T-helper 9 cell (primary cell): ENCODE data around the gene OR6K2.
"Not testable (repeated sequence)": the region's sequence is repeated elsewhere in the genome, so short reads cannot be mapped to it uniquely, and the experiment has no call there.

Experiments
- DNase-seq: peaks from one replicate; pipeline ENCODE4 v3.0.0-alpha.2; 2020
- total RNA-seq, 2 donors: gene quantifications; one replicate each; lab custom pipeline; 2026; lab: John Stamatoyannopoulos, UW

Gene OR6K2, protein sequence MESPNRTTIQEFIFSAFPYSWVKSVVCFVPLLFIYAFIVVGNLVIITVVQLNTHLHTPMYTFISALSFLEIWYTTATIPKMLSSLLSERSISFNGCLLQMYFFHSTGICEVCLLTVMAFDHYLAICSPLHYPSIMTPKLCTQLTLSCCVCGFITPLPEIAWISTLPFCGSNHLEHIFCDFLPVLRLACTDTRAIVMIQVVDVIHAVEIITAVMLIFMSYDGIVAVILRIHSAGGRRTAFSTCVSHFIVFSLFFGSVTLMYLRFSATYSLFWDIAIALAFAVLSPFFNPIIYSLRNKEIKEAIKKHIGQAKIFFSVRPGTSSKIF
- total RNA-seq, result 0 to 0.24 reads per million in 2 donors

GRCh38 chr1:158700552-158700951 is at the start of gene OR6K2:
OR6K2 (minus strand) TSS chr1:158700652; CDS start chr1:158700652, 0 bp downstream.
- DNase-seq, result no peak

GRCh38 chr1:158735848-158736247 is 35.4 kb upstream of the OR6K2 start:
- DNase-seq, result no peak

GRCh38 chr1:158732524-158732923 is 32.1 kb upstream of the OR6K2 start:
- DNase-seq, result no peak

GRCh38 chr1:158731707-158732106 is 31.3 kb upstream of the OR6K2 start:
- no peak for DNase-seq

DNA sequence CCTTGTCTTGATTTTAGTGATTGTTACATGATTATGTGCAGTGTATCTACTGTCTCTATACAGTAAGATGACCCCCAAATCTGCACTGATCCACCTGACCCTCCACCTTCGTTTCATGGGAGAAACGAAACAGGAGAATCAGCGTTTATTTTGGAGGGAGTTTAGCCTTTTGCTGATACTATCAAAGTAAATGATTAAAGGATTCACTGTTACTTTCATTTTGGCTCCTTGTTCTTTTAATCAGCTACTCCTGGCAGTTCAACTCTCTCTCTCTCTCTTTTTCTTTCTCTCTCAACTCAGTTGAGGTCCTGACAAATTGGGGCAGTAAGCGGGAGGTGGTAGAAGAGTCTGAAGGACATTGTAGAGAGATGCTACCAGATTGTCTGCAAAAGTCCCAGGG is 30.0 kb upstream of the OR6K2 start:
- DNase-seq, result no peak

- DNase-seq, result no peak
Observed at GRCh38 chr1:158728510-158729225, 28.2 kb upstream of the OR6K2 start.

GRCh38 chr1:158724442-158724841 is 24.0 kb upstream of the OR6K2 start:
- DNase-seq, result no peak

DNA sequence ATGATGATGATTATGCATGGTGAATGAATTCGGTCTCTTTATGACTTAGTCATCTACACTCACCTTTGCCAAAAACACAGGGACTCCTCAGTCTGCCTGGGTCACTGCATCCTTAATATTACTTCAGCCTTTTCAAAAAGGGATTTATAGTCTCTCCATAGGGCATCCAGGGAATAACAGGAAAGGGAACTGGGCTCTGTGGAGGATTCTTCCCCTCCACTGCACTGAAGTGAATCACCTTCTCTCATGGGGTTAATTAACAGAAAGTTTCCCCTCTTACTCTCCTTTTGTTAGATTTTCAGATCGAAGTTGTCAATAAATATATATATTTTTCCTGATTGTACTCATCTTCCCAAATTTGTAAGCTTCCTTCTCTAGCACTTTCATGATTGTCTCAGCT is 20.2 kb upstream of the OR6K2 start, which contains the start of gene OR6K3:
Gene OR6K3, minus strand, starts transcription at position 101 of the 400 bp plus-strand sequence. CDS start 2,605 bp downstream, outside the sequence.
- no peak for DNase-seq

DNA sequence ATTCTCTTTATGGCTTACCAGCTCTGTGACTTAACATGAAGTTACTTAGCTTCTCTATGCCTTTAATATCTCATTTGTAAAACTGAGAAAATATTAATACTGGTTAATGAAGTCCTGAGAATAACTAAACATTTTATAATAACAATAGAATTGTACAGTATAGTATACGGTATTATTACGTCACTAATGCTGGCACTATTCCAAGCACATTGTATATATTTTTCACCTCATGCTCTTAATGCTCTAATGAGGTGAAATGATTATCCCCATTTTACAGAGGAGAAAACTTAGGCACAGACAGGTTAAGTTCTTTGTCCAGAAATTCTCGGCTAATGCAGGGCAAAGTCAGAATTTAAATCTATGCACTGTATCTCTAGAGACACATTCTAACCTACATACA is 19.2 kb upstream of the OR6K2 start:
- DNase-seq, result no peak

GRCh38 chr1:158717344-158717743 is 16.9 kb upstream of the OR6K2 start:
- no peak for DNase-seq

DNA sequence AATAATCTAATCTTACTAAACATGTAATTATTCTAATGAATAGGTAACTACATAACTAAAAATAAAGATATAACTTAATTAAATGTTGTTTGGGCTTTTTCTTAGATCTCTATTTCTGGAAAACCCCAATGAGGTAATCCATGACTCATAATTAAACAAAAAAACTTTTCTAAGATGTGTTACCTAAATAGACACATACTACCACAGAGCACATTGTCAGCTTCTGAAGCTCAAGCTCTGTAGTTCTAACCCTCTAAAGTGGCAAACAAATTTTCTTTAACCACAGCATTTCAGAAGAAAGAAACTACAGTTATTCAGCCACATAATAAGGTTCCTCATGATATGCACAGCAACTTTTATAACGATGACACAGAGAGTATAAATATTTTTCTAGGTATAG is 15.9 kb upstream of the OR6K2 start:
- DNase-seq, result no peak

DNA sequence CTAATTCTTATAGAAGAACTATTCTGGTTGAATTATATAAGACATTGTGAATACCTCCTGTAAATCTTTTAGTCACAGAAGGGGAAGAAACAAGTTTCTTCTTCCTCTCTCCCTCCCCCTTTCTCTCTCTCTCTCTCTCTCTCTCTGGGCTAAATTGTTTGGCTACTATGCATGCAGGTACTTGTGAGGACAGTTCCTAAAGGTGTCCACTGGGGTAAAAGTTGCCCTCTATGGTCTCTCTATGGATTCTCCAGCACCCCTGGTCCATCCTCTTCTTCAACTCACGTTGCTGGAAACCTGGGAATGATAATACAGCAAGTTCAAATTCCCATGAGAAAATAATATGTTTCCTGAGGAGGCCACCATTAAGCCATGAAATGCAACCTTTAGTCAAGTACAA is 14.3 kb upstream of the OR6K2 start:
- no peak for DNase-seq

GRCh38 chr1:158711098-158711497 is 10.6 kb upstream of the OR6K2 start:
- DNase-seq, result no peak

- DNase-seq, result no peak
Observed at GRCh38 chr1:158706096-158706495, 5.6 kb upstream of the OR6K2 start.

DNA sequence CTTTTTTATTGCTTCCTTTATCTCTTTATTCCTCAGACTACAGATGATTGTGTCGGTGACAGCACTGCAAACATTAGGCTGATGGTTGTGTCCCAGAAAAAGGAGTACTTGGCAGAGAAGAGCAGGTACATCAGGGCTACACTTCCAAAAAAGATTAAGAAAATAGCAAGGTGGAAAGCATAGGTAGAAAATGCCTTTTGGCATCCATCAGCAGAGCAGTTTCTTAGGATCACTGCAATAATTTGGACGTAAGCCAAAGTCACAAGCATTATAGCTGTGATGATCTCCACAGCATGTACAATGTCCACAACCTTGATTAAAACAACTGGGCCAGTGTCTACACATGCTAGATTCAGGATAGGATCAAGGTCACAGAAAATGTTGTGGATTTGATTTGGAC is 5.9 kb downstream of the OR6K2 start:
- DNase-seq, result no peak

DNA sequence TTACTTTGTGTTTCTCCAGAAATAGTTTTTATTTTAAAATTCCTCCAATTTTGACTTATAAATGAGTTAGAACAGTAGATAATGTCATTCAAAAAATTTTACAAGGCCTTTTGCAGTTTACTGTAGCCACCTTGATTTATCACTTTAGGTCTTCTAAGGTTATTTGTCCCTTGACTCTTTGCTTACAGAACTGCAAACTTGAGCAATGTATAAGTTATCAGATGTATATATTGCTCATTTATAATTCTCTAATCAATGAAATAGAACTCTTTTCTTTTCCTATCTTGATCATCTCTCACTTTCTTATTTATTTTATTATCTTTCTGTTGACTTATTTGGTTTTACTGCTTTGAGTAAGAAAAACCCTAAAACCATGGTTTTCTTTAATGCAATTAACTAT is 8.1 kb downstream of the OR6K2 start:
- DNase-seq, result no peak

- no peak for DNase-seq
Observed at GRCh38 chr1:158691907-158692306, 8.5 kb downstream of the OR6K2 start.

GRCh38 chr1:158691149-158691548 is 9.3 kb downstream of the OR6K2 start:
- DNase-seq, result not testable (repeated sequence)

- DNase-seq, result no peak
Observed at GRCh38 chr1:158689875-158690274, 10.6 kb downstream of the OR6K2 start.

DNA sequence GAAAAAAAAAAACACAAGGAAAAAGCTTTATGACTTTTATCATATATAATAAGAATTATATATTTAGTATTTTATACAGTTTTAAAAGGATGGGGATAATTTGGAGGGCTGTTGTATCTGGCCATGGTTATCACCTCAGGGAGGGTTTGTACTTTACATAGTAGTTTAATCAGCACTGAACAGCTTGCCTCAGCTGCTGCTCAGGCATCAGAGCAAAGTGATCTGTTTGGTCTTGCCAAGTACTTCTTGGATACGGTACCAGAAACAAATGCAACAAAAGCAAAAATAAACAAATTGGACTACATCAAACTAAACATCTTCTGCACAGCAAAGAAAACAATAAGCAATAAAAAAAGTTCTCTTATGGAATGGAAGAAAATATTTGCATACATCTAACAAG is 11.3 kb downstream of the OR6K2 start:
- DNase-seq, result no peak

DNA sequence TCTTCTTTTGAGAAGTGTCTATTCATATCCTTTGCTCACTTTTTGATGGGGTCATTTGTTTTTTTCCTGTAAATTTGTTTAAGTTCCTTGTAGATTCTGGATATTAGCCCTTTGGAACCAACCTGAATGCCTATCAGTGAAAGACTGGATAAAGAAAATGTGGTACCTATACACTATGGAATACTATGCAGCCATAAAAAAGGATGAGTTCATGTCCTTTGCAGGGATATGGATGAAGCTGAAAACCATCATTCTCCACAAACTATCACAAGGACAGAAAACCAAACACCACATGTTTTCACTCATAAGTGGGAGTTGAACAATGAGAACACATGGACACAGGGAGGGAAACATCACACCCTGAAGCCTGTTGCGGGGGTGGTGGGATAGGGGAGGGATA is 12.1 kb downstream of the OR6K2 start:
- not testable (repeated sequence) for DNase-seq

GRCh38 chr1:158687037-158687436 is 13.4 kb downstream of the OR6K2 start:
- DNase-seq, result no peak

DNA sequence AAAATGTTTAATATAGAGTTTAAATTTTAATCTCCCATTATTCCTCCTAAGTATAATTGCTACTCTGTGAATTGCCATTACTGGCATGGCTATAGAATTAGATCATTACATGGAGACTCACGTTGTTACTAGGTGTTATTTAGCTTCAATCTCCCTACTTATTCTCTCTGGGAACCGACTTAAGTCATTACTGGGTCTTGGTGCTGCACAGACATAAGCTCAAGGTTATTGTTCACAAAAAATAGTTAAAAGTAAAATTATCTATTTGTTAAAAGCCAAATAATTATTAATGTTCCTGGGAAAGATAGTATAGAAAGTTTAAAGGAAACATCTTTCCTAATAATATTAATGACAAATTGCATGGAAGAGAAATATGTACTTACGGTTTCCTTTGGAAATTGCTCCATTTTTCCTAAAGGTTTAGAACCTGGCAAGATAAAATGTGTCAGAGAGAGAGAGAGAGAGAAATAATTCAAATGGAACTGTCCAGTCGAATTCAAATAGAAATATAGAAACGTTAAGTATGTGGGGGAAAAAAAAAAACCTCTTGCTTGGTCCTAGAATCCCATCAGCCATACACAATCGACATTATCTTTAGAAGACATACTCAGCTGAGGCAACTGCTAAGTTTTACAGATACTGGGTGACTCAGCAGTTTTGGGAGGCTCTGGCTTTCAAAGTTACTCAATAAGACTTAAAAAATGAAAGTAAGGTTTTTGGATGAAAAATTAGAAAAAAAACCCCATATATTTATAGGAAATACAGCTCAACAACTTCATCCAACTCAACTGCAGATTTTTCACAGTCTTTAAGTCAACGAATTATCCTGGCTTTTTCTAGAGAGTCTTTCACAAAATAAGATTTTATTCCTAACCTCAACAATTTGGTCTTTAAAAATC is 14.1 kb downstream of the OR6K2 start, which contains the start of gene SPTA1:
Gene SPTA1, minus strand, starts transcription at position 605 of the 899 bp plus-strand sequence. Its CDS starts 198 bp downstream, at position 407.
- no peak for DNase-seq
